H9 (cell line): ENCODE results near the gene SEMA3E. TPM values are rescaled to one million over a fixed set of nuclear protein-coding genes. Genes with fewer than 3 reads are reported as not detected.

ENCODE experiments used
- DNase-seq: peaks from one replicate; pipeline ENCODE4 v3.0.0-alpha.2; 2017
- H2AFZ ChIP-seq: one replicate; pipeline ENCODE4 v1.6.1; 2013; ENCODE audit warnings: mild to moderate bottlenecking, low read length, control low read depth, moderate library complexity
- H2AK5ac ChIP-seq: 2 replicates; pipeline ENCODE4 v1.6.1; 2013; ENCODE audit warnings: low read length, control low read depth, mixed read lengths; ENCODE audit not compliant: insufficient read length
- H2BK120ac ChIP-seq: one replicate; pipeline ENCODE4 v1.6.1; 2013; ENCODE audit warnings: low read depth, mild to moderate bottlenecking, low read length, control low read depth, inconsistent platforms; ENCODE audit not compliant: poor library complexity, severe bottlenecking
- H2BK12ac ChIP-seq: 2 replicates; pipeline ENCODE4 v1.6.1; 2013; ENCODE audit warnings: low read length, control low read depth, mixed read lengths, low read depth; ENCODE audit not compliant: insufficient read length
- H2BK15ac ChIP-seq: 2 replicates; pipeline ENCODE4 v1.6.1; 2013; ENCODE audit warnings: low read depth, low read length, control low read depth
- H2BK20ac ChIP-seq: one replicate; pipeline ENCODE4 v1.6.1; 2013; ENCODE audit warnings: low read depth, mild to moderate bottlenecking, low read length, control low read depth, inconsistent platforms; ENCODE audit not compliant: poor library complexity, severe bottlenecking
- H2BK5ac ChIP-seq: 2 replicates; pipeline ENCODE4 v1.6.1; 2013; ENCODE audit warnings: low read length, control low read depth, mixed read lengths; ENCODE audit not compliant: insufficient read length
- H3K14ac ChIP-seq: 2 replicates; pipeline ENCODE4 v1.6.1; 2013; ENCODE audit warnings: low read length, control low read depth; ENCODE audit not compliant: insufficient read depth
- H3K18ac ChIP-seq: 2 replicates; pipeline ENCODE4 v1.6.1; 2013; ENCODE audit warnings: low read depth, mild to moderate bottlenecking, mixed read lengths, low read length, control low read depth; ENCODE audit not compliant: insufficient read length
- H3K23ac ChIP-seq: 2 replicates; pipeline ENCODE4 v1.6.1; 2013; ENCODE audit warnings: low read length, control low read depth, mixed read lengths, low read depth; ENCODE audit not compliant: insufficient read length
- H3K23me2 ChIP-seq: 2 replicates; pipeline ENCODE4 v1.6.1; 2013; ENCODE audit warnings: low read depth, mild to moderate bottlenecking, mixed read lengths, low read length, control low read depth; ENCODE audit not compliant: insufficient read length, poor library complexity, severe bottlenecking
- H3K27ac ChIP-seq: 2 replicates; pipeline ENCODE4 v1.5.1; 2013; ENCODE audit warnings: low read length, control low read depth, mixed read lengths, low read depth; ENCODE audit not compliant: insufficient read length
- H3K27me3 ChIP-seq: 2 replicates; pipeline ENCODE4 v1.6.1; 2013; ENCODE audit warnings: low read length, control low read depth, inconsistent platforms; ENCODE audit not compliant: insufficient read depth
- H3K4ac ChIP-seq: 2 replicates; pipeline ENCODE4 v1.6.1; 2013; ENCODE audit warnings: low read depth, mild to moderate bottlenecking, control low read depth, inconsistent platforms, low read length, moderate library complexity
- H3K4me1 ChIP-seq: 2 replicates; pipeline ENCODE4 v1.6.1; 2013; ENCODE audit warnings: low read length, control low read depth, inconsistent platforms; ENCODE audit not compliant: insufficient read depth
- H3K4me2 ChIP-seq: 2 replicates; pipeline ENCODE4 v1.6.1; 2013; ENCODE audit warnings: low read length, control low read depth, mixed read lengths; ENCODE audit not compliant: insufficient read length, insufficient read depth
- H3K56ac ChIP-seq: 2 replicates; pipeline ENCODE4 v1.6.1; 2013; ENCODE audit warnings: low read depth, mild to moderate bottlenecking, mixed read lengths, low read length, control low read depth; ENCODE audit not compliant: insufficient read length
- H3K79me1 ChIP-seq: 2 replicates; pipeline ENCODE4 v1.6.1; 2013; ENCODE audit warnings: low read depth, mild to moderate bottlenecking, moderate library complexity, low read length, control low read depth, inconsistent platforms; ENCODE audit not compliant: insufficient read depth, poor library complexity, severe bottlenecking
- H3K79me2 ChIP-seq: 2 replicates; pipeline ENCODE4 v1.6.1; 2013; ENCODE audit warnings: low read length, control low read depth, inconsistent platforms; ENCODE audit not compliant: insufficient read depth
- H3K9ac ChIP-seq: 2 replicates; pipeline ENCODE4 v1.6.1; 2013; ENCODE audit warnings: low read length, control low read depth, mixed read lengths; ENCODE audit not compliant: insufficient read length; ENCODE audit errors: extremely low read depth
- H3K9me3 ChIP-seq: one replicate; pipeline ENCODE4 v1.6.1; 2013; ENCODE audit warnings: low read depth, low read length, inconsistent platforms; ENCODE audit not compliant: control insufficient read depth
- H3T11ph ChIP-seq: one replicate; pipeline ENCODE4 v1.6.1; 2013; ENCODE audit warnings: mild to moderate bottlenecking, low read length, control low read depth, inconsistent platforms
- H4K20me1 ChIP-seq: one replicate; pipeline ENCODE4 v1.6.1; 2013; ENCODE audit not compliant: control insufficient read depth, insufficient read length, insufficient read depth
- H4K5ac ChIP-seq: 2 replicates; pipeline ENCODE4 v1.6.1; 2013; ENCODE audit warnings: low read depth, mild to moderate bottlenecking, mixed read lengths, low read length, control low read depth; ENCODE audit not compliant: insufficient read length
- H4K8ac ChIP-seq: replicated peaks from 2 replicates; pipeline ENCODE4 v1.6.1; 2013; ENCODE audit warnings: low read length, control low read depth, mixed read lengths, low read depth; ENCODE audit not compliant: insufficient read length
- H4K91ac ChIP-seq: 2 replicates; pipeline ENCODE4 v1.6.1; 2013; ENCODE audit warnings: low read depth, mild to moderate bottlenecking, moderate library complexity, mixed read lengths, low read length, control low read depth; ENCODE audit not compliant: insufficient read length
- H3K27ac Mint-ChIP-seq, 3 experiments: 2 replicates in 2 of 3; 3 replicates in 1 of 3; pipeline ENCODE4 v1.8.0; 2020 to 2021; ENCODE audit warnings: mixed read lengths in 3 of 3, mild to moderate bottlenecking in 1 of 3, moderate library complexity in 1 of 3
- H3K27me3 Mint-ChIP-seq: 2 replicates; pipeline ENCODE4 v1.8.0; 2021; ENCODE audit warnings: low read depth, mild to moderate bottlenecking, moderate library complexity, mixed read lengths
- H3K36me3 Mint-ChIP-seq, 3 experiments: 2 replicates in 2 of 3; 3 replicates in 1 of 3; pipeline ENCODE4 v1.8.0; 2020 to 2021; ENCODE audit warnings: low read depth in 3 of 3, mixed read lengths in 3 of 3; ENCODE audit not compliant: insufficient read depth in 1 of 3
- H3K4me1 Mint-ChIP-seq, 2 experiments: 2 replicates each; pipeline ENCODE4 v1.8.0; 2020; ENCODE audit warnings: mixed read lengths in 2 of 2
- H3K4me3 Mint-ChIP-seq, 2 experiments: 2 replicates in 1 of 2; 3 replicates in 1 of 2; pipeline ENCODE4 v1.8.0; 2020 to 2021; ENCODE audit warnings: mild to moderate bottlenecking in 2 of 2, mixed read lengths in 2 of 2, moderate library complexity in 1 of 2
- H3K9me3 Mint-ChIP-seq, 2 experiments: 2 replicates in 1 of 2; 3 replicates in 1 of 2; pipeline ENCODE4 v1.8.0; 2020; ENCODE audit warnings: mild to moderate bottlenecking in 2 of 2, mixed read lengths in 2 of 2, moderate library complexity in 1 of 2
- CTCF ChIP-seq: fragments of 200-600 bp; sonication (generic); conservative IDR thresholded peaks from 3 replicates; pipeline ENCODE4 v1.8.0; 2021; ENCODE audit warnings: antibody characterized with exemption, mild to moderate bottlenecking
- WGBS: extraction: QIAGEN DNeasy Blood & Tissue Kit; methylation state at CpG from one replicate; pipeline ENCODE4 v1.1.7; 2013; ENCODE audit warnings: missing lambda C conversion rate, low lambda C conversion rate, mixed read lengths; ENCODE audit not compliant: insufficient read length; ENCODE audit errors: extremely low coverage; 5-methylcytosine and 5-hydroxymethylcytosine counted together
- total RNA-seq: library from RNA; stranded (reverse); gene quantifications from 2 replicates; pipeline ENCODE4 v1.2.1, GENCODE V29; 2021

SEMA3E gene
- total RNA-seq, 1 experiment from 2014 or later = 0.39 TPM

- Histone ChIP-seq H2BK12ac (no peak overlapping the region), H2BK120ac (no peak overlapping the region), H3K27me3 (no peaks in the 10 kb centered on the region), H3K56ac (no peak overlapping the region), H3K23ac (no peak overlapping the region), H4K5ac (no peak overlapping the region), H3K4ac (no peak overlapping the region), H3K18ac (no peak overlapping the region), H4K91ac (no peak overlapping the region), H2BK15ac (no peak overlapping the region), H3K4me2 (no peak overlapping the region), H3K23me2 (no peaks in the 10 kb centered on the region), H2BK5ac (no peak overlapping the region), H3K79me1 (no peaks in the 10 kb centered on the region), H4K8ac (no peak overlapping the region), H3K9me3 (no peaks in the 10 kb centered on the region), H3K79me2 (no peaks in the 10 kb centered on the region), H3K4me1 (peaks cover 7% of the 10 kb centered on the region), H3K14ac (no peak overlapping the region), H2BK20ac (no peak overlapping the region), H3K9ac (no peak overlapping the region), H2AFZ (no peak overlapping the region), H3T11ph (no peak overlapping the region), H2AK5ac (no peak overlapping the region), H3K27ac (no peak overlapping the region), H4K20me1 (no peaks in the 10 kb centered on the region)
- no peak overlapping the region for H3K4me3 Mint-ChIP-seq
- peaks cover 28 to 31% of the 10 kb centered on the region in 2 experiments for H3K4me1 Mint-ChIP-seq
- no peak for DNase-seq
- no peak for TF ChIP-seq CTCF
- H3K27me3 Mint-ChIP-seq = no peaks in the 10 kb centered on the region
- no peaks in the 10 kb centered on the region; a peak in 1 of 5 replicates for H3K9me3 Mint-ChIP-seq
- H3K27ac Mint-ChIP-seq = 0 out of 7 replicates have a peak overlapping the region, but pooled peaks of 1 of the 3 experiments have one; percentile 44
- no CpG with 5 or more reads among the region's 3 CpGs for WGBS
- H3K36me3 Mint-ChIP-seq = peaks cover 0 to 6% (median 0%) of the 10 kb centered on the region in 3 experiments; a peak in 1 of 7 replicates
Observed at GRCh38 chr7:83608716-83609115, 40.2 kb downstream of the SEMA3E start.
